ENCODE results near the gene TOMM20.

The TOMM20 gene

DNA sequence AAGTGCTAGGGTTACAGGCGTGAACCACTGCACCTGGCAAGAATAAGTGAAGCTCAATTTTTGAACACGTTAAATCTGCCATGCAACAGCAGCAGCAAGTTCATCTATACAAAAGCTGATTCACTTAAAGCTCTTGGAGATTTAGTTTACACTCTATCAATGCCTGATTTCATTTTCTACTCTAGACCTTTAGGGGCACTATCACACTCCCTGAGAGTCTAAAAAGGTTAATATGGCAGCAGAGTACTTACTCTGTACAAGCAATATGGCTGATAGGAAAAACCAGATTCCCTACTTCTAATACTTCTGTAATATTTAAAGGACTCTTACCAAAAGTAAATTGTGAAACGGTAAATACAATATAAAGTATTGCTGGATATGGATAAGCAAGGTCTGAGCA lies 27.6 kb upstream of the TOMM20 start:
- Histone ChIP-seq H3K79me1 (ENCODE audit: low read depth, low read length) (peaks cover 3% of the 10 kb centered on the region), H3K18ac (ENCODE audit: low read length) (no peak overlapping the region)
- DNase-seq (ENCODE audit: low spot score) = no peak

DNA sequence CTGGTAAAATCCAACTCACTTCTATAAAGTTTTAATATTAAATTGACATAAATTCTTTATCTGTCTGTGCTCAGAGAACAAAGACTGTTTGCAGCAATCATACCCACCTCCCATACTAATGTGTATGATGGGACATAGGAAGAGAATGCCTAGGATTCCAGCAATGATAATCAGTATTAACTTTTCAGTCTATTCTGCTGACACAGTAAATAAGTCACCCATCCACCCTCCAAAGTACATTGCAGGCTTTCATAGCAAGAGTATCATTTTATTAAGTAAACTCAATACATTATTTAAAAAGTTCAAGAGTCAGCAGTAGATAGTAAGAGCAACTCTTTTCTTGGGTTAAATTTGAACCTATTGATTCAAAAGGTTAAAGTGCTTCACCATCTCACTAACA lies 23.6 kb upstream of the TOMM20 start:
- Histone ChIP-seq H3K4me2 (ENCODE audit: insufficient read depth, low read length, poor library complexity, severe bottlenecking) (no peak overlapping the region), H3K79me1 (ENCODE audit: low read depth, low read length) (no peaks in the 10 kb centered on the region), H3K4me3 (ENCODE audit: low read length in 2 of 2) (no peak overlapping the region), H2BK5ac (ENCODE audit: low read length) (no peak overlapping the region), H3K4ac (ENCODE audit: low read length) (no peak overlapping the region), H4K8ac (ENCODE audit: low read depth, low read length) (no peak overlapping the region), H2AK5ac (ENCODE audit: low read depth, low read length) (no peak overlapping the region), H3K27me3 (ENCODE audit: control insufficient read depth in 3 of 3, insufficient read depth in 3 of 3, low read depth in 1 of 3, low read length in 3 of 3) (no peaks in the 10 kb centered on the region), H3K9ac (ENCODE audit: low read depth, low read length, poor library complexity) (no peak overlapping the region), H3K9me3 (replicated peaks in 1 of 2; ENCODE audit: control insufficient read depth in 2 of 2, insufficient read depth in 1 of 2, low read depth in 1 of 2, low read length in 2 of 2) (no peaks in the 10 kb centered on the region), H3K27ac (replicated peaks; ENCODE audit: low read length) (no peak overlapping the region), H2AFZ (ENCODE audit: low read length) (no peak overlapping the region), H2BK15ac (ENCODE audit: low read length) (no peak overlapping the region), H3K14ac (ENCODE audit: low read length) (no peak overlapping the region), H3K18ac (ENCODE audit: low read length) (no peak overlapping the region), H3K36me3 (replicated peaks in 1 of 2; ENCODE audit: control insufficient read depth in 2 of 2, insufficient read depth in 2 of 2, low read length in 2 of 2) (peaks cover 25 to 94% of the 10 kb centered on the region in 2 donors), H4K91ac (ENCODE audit: low read depth, low read length, poor library complexity) (no peak overlapping the region), H3K23ac (ENCODE audit: low read depth, low read length, poor library complexity) (no peak overlapping the region), H2BK12ac (ENCODE audit: low read length) (no peak overlapping the region), H3K4me1 (ENCODE audit: control insufficient read depth in 2 of 2, insufficient read depth in 1 of 2, low read depth in 1 of 2, low read length in 2 of 2) (no peaks in the 10 kb centered on the region), H2BK120ac (ENCODE audit: low read depth, low read length) (no peak overlapping the region)
- no peak for DNase-seq (ENCODE audit: low spot score)

More for the DNA sequence above, 27.6 kb upstream of the TOMM20 start:
- Histone ChIP-seq H2AK5ac (ENCODE audit: low read depth, low read length) (no peak overlapping the region), H3K9me3 (replicated peaks in 1 of 2; ENCODE audit: control insufficient read depth in 2 of 2, insufficient read depth in 1 of 2, low read depth in 1 of 2, low read length in 2 of 2) (no peaks in the 10 kb centered on the region), H2AFZ (ENCODE audit: low read length) (no peak overlapping the region), H3K36me3 (replicated peaks in 1 of 2; ENCODE audit: control insufficient read depth in 2 of 2, insufficient read depth in 2 of 2, low read length in 2 of 2) (peaks cover 22 to 86% of the 10 kb centered on the region in 2 donors), H2BK15ac (ENCODE audit: low read length) (no peak overlapping the region), H3K4ac (ENCODE audit: low read length) (no peak overlapping the region), H4K8ac (ENCODE audit: low read depth, low read length) (no peak overlapping the region), H3K27ac (replicated peaks; ENCODE audit: low read length) (no peak overlapping the region), H3K9ac (ENCODE audit: low read depth, low read length, poor library complexity) (no peak overlapping the region), H4K91ac (ENCODE audit: low read depth, low read length, poor library complexity) (no peak overlapping the region), H3K14ac (ENCODE audit: low read length) (no peak overlapping the region), H3K23ac (ENCODE audit: low read depth, low read length, poor library complexity) (no peak overlapping the region), H2BK5ac (ENCODE audit: low read length) (no peak overlapping the region), H3K27me3 (ENCODE audit: control insufficient read depth in 3 of 3, insufficient read depth in 3 of 3, low read depth in 1 of 3, low read length in 3 of 3) (no peaks in the 10 kb centered on the region), H3K4me2 (ENCODE audit: insufficient read depth, low read length, poor library complexity, severe bottlenecking) (no peak overlapping the region), H3K4me3 (ENCODE audit: low read length in 2 of 2) (no peak overlapping the region), H3K4me1 (ENCODE audit: control insufficient read depth in 2 of 2, insufficient read depth in 1 of 2, low read depth in 1 of 2, low read length in 2 of 2) (no peaks in the 10 kb centered on the region), H2BK12ac (ENCODE audit: low read length) (no peak overlapping the region), H2BK120ac (ENCODE audit: low read depth, low read length) (no peak overlapping the region)
- WGBS, 2 donors (ENCODE audit: extremely low coverage in 2 of 2, insufficient read length in 2 of 2, insufficient replicate concordance in 1 of 2) = no CpG with 5 or more reads among the region's 3 CpGs

DNA sequence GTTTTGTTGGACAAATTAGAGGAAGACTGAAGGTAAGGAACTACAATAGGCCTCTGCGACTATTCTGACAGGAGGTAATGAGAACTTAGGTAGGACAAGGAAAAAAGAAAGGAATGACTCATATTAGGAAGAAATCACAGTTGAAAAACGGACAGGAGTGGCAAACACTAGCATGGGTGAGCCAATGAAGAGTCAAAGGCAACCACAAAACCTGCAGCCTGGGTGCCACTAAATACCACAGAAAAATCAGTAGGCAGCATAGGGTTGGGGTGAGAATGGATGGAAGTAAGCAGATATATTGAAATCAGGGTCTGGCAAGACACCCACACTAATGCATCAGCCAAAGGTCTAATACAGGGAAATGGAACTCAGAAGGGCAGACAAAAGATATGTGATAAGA lies 22.4 kb upstream of the TOMM20 start:
- Histone ChIP-seq H3K27ac (replicated peaks; ENCODE audit: low read length) (no peak overlapping the region), H4K8ac (ENCODE audit: low read depth, low read length) (no peak overlapping the region), H3K36me3 (replicated peaks in 1 of 2; ENCODE audit: control insufficient read depth in 2 of 2, insufficient read depth in 2 of 2, low read length in 2 of 2) (peaks cover 21 to 94% of the 10 kb centered on the region in 2 donors), H2AK5ac (ENCODE audit: low read depth, low read length) (no peak overlapping the region), H3K4me2 (ENCODE audit: insufficient read depth, low read length, poor library complexity, severe bottlenecking) (no peak overlapping the region), H3K4me3 (ENCODE audit: low read length in 2 of 2) (no peak overlapping the region), H2AFZ (ENCODE audit: low read length) (no peak overlapping the region), H2BK120ac (ENCODE audit: low read depth, low read length) (no peak overlapping the region), H3K9me3 (replicated peaks in 1 of 2; ENCODE audit: control insufficient read depth in 2 of 2, insufficient read depth in 1 of 2, low read depth in 1 of 2, low read length in 2 of 2) (no peaks in the 10 kb centered on the region), H2BK12ac (ENCODE audit: low read length) (no peak overlapping the region), H3K27me3 (ENCODE audit: control insufficient read depth in 3 of 3, insufficient read depth in 3 of 3, low read depth in 1 of 3, low read length in 3 of 3) (no peaks in the 10 kb centered on the region), H3K14ac (ENCODE audit: low read length) (no peak overlapping the region), H2BK5ac (ENCODE audit: low read length) (no peak overlapping the region), H3K18ac (ENCODE audit: low read length) (no peak overlapping the region), H3K23ac (ENCODE audit: low read depth, low read length, poor library complexity) (no peak overlapping the region), H3K79me1 (ENCODE audit: low read depth, low read length) (no peaks in the 10 kb centered on the region), H3K9ac (ENCODE audit: low read depth, low read length, poor library complexity) (no peak overlapping the region), H3K4me1 (ENCODE audit: control insufficient read depth in 2 of 2, insufficient read depth in 1 of 2, low read depth in 1 of 2, low read length in 2 of 2) (no peaks in the 10 kb centered on the region), H2BK15ac (ENCODE audit: low read length) (no peak overlapping the region), H4K91ac (ENCODE audit: low read depth, low read length, poor library complexity) (no peak overlapping the region), H3K4ac (ENCODE audit: low read length) (no peak overlapping the region)
- WGBS, 2 donors (ENCODE audit: extremely low coverage in 2 of 2, insufficient read length in 2 of 2, insufficient replicate concordance in 1 of 2) = no CpG with 5 or more reads among the region's 2 CpGs
- DNase-seq (ENCODE audit: low spot score) = no peak

DNA sequence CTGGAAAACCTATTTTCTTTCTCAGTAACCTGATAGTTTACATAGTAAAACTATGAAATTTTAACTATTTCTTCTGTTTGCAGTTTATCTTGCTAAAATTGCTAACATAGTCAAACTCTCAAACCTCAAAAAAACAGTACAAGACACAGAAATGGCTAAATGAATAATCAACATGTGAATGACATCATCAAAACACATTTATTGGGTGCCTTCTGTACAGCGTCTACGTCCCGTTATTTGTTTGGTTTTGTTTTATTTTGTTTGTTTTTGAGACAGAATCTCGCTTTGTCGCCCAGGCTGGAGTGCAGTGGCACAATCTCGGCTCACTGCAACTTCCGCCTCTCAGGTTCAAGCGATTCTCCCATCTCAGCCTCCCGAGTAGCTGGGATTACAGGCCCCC lies 21.2 kb upstream of the TOMM20 start:
- Histone ChIP-seq H2BK120ac (ENCODE audit: low read depth, low read length) (no peak overlapping the region), H3K23ac (ENCODE audit: low read depth, low read length, poor library complexity) (no peak overlapping the region), H2BK15ac (ENCODE audit: low read length) (no peak overlapping the region), H2BK12ac (ENCODE audit: low read length) (no peak overlapping the region), H3K4ac (ENCODE audit: low read length) (no peak overlapping the region), H3K79me1 (ENCODE audit: low read depth, low read length) (no peaks in the 10 kb centered on the region), H3K9ac (ENCODE audit: low read depth, low read length, poor library complexity) (no peak overlapping the region), H2AFZ (ENCODE audit: low read length) (no peak overlapping the region), H3K36me3 (replicated peaks in 1 of 2; ENCODE audit: control insufficient read depth in 2 of 2, insufficient read depth in 2 of 2, low read length in 2 of 2) (peaks cover 26 to 96% of the 10 kb centered on the region in 2 donors), H3K4me1 (ENCODE audit: control insufficient read depth in 2 of 2, insufficient read depth in 1 of 2, low read depth in 1 of 2, low read length in 2 of 2) (no peaks in the 10 kb centered on the region), H3K4me3 (ENCODE audit: low read length in 2 of 2) (no peak overlapping the region), H2AK5ac (ENCODE audit: low read depth, low read length) (no peak overlapping the region), H3K14ac (ENCODE audit: low read length) (no peak overlapping the region), H2BK5ac (ENCODE audit: low read length) (no peak overlapping the region), H3K9me3 (replicated peaks in 1 of 2; ENCODE audit: control insufficient read depth in 2 of 2, insufficient read depth in 1 of 2, low read depth in 1 of 2, low read length in 2 of 2) (no peaks in the 10 kb centered on the region), H3K4me2 (ENCODE audit: insufficient read depth, low read length, poor library complexity, severe bottlenecking) (no peak overlapping the region), H3K27ac (replicated peaks; ENCODE audit: low read length) (no peak overlapping the region), H4K8ac (ENCODE audit: low read depth, low read length) (no peak overlapping the region), H3K27me3 (ENCODE audit: control insufficient read depth in 3 of 3, insufficient read depth in 3 of 3, low read depth in 1 of 3, low read length in 3 of 3) (no peaks in the 10 kb centered on the region), H3K18ac (ENCODE audit: low read length) (no peak overlapping the region), H4K91ac (ENCODE audit: low read depth, low read length, poor library complexity) (no peak overlapping the region)
- WGBS, 2 donors (ENCODE audit: extremely low coverage in 2 of 2, insufficient read length in 2 of 2, insufficient replicate concordance in 1 of 2) = no CpG with 5 or more reads among the region's 9 CpGs
- no peak for DNase-seq (ENCODE audit: low spot score)

All from neuronal stem cell (in vitro differentiated cells).